ENCODE measurements around the gene DOK5. TPM values are rescaled to one million over a fixed set of nuclear protein-coding genes. Genes with fewer than 3 reads are reported as not detected.

The DOK5 gene
- total RNA-seq, 1 donor from 2014 or later, result 2.9 TPM

DNA sequence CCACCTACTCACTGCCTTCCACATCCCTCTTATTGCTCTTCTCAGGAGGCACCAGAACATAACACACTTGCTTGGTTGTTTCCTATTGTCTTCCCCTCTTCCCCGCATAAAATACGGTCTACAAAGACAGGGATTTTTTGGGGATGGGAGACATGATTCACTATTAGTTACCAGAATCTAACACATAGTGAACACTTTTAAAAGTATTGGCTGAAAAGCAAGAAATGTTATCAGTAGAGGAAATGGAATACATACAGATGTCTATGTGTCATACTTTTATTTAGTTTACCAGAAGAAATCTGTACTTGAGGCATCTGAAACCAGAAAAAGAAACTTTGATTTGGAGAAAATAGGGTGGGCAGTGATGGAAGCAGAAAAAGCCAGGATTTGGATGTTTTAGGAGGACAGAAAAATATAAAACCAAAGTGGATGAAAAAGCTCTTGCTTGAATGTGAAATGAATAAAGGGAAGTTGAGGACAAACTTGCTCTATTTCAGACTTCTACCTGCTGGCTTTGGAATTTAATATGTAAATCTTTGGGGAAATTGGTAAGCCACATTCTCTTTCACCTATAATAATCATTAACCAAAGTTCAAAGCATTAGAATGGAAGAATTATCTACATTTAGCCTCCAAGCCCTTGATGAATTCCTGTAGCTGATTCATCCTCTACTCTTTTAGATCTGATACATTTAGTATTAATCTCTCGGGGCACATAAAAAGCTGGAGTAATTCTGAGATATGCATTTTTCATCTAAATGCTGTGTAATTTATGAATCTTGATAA, 82.6 kb downstream of the DOK5 start:
- H3K9me3 Mint-ChIP-seq, result no peaks in the 10 kb centered on the region
- DNase-seq (ENCODE audit: low spot score), result no peak
- no peaks in the 10 kb centered on the region for H3K36me3 Mint-ChIP-seq (ENCODE audit: low read depth)
- H3K27ac Mint-ChIP-seq, result no peak overlapping the region
- H3K4me1 Mint-ChIP-seq (ENCODE audit: low read depth), result no peaks in the 10 kb centered on the region
- no peaks in the 10 kb centered on the region for H3K27me3 Mint-ChIP-seq (ENCODE audit: low read depth)
- intact Hi-C loops (cut with micrococcal nuclease), result no loop called here
- no peak overlapping the region for H3K4me3 Mint-ChIP-seq (ENCODE audit: low read depth)

- no peaks in the 10 kb centered on the region for H3K36me3 Mint-ChIP-seq (ENCODE audit: low read depth)
- no peak overlapping the region for H3K27ac Mint-ChIP-seq
- H3K4me3 Mint-ChIP-seq (ENCODE audit: low read depth), result no peak overlapping the region
- H3K9me3 Mint-ChIP-seq, result no peaks in the 10 kb centered on the region
- no peaks in the 10 kb centered on the region for H3K27me3 Mint-ChIP-seq (ENCODE audit: low read depth)
- intact Hi-C loops (cut with micrococcal nuclease), result no loop called here
- no peaks in the 10 kb centered on the region for H3K4me1 Mint-ChIP-seq (ENCODE audit: low read depth)
- DNase-seq (ENCODE audit: low spot score), result no peak
Measured at GRCh38 chr20:54559890-54560289, 84.5 kb downstream of the DOK5 start.

GRCh38 chr20:54560357-54560756, 85.0 kb downstream of the DOK5 start:
- Mint-ChIP-seq H3K27ac (no peak overlapping the region), H3K9me3 (no peaks in the 10 kb centered on the region), H3K4me1 (ENCODE audit: low read depth) (no peaks in the 10 kb centered on the region), H3K27me3 (ENCODE audit: low read depth) (no peaks in the 10 kb centered on the region), H3K36me3 (ENCODE audit: low read depth) (no peaks in the 10 kb centered on the region), H3K4me3 (ENCODE audit: low read depth) (no peak overlapping the region)
- no peak for DNase-seq (ENCODE audit: low spot score)
- intact Hi-C loops (cut with micrococcal nuclease), result no loop called here

GRCh38 chr20:54565255-54565654, 89.9 kb downstream of the DOK5 start:
- no peak overlapping the region for H3K27ac Mint-ChIP-seq
- no peaks in the 10 kb centered on the region for H3K27me3 Mint-ChIP-seq (ENCODE audit: low read depth)
- intact Hi-C loops (cut with micrococcal nuclease), result no loop called here
- DNase-seq (ENCODE audit: low spot score), result no peak
- H3K4me3 Mint-ChIP-seq (ENCODE audit: low read depth), result no peak overlapping the region
- H3K36me3 Mint-ChIP-seq (ENCODE audit: low read depth), result no peaks in the 10 kb centered on the region
- no peaks in the 10 kb centered on the region for H3K4me1 Mint-ChIP-seq (ENCODE audit: low read depth)
- no peaks in the 10 kb centered on the region for H3K9me3 Mint-ChIP-seq

DNA sequence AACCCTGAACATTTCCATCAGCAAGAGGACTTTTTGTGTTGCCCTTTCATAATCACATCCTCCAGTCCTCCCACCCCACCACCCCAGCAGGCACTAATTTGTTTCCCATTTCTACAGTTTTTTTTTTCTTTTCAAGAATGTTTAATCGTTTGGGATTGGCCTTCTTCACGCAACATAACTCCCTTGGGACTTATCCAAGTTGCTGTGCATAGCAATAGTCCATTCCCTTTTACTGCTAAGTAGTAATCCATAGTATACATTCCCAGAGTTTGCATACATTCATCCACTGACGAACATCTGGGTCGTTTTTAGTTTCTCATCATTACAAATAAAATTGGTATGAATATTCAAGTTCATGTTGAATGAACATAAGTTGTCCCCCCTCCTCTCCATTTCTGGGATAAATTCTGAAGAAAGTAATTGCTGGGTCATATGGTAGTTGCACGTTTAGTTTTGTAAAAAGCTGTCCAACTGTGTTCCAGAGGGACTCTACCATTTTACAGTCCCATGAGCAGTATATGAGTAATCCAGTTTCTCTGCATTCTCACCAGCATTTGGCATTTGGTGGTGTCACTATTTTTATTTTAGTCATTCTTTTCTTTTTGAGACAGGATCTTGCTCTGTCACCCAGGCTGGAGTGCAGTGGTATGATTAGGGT, 90.8 kb downstream of the DOK5 start:
- H3K27ac Mint-ChIP-seq, result no peak overlapping the region
- no peaks in the 10 kb centered on the region for H3K27me3 Mint-ChIP-seq (ENCODE audit: low read depth)
- H3K36me3 Mint-ChIP-seq (ENCODE audit: low read depth), result no peaks in the 10 kb centered on the region
- no peak for DNase-seq (ENCODE audit: low spot score)
- intact Hi-C loops (cut with micrococcal nuclease), result no loop called here
- H3K4me1 Mint-ChIP-seq (ENCODE audit: low read depth), result no peaks in the 10 kb centered on the region
- no peaks in the 10 kb centered on the region for H3K9me3 Mint-ChIP-seq
- H3K4me3 Mint-ChIP-seq (ENCODE audit: low read depth), result no peak overlapping the region

DNA sequence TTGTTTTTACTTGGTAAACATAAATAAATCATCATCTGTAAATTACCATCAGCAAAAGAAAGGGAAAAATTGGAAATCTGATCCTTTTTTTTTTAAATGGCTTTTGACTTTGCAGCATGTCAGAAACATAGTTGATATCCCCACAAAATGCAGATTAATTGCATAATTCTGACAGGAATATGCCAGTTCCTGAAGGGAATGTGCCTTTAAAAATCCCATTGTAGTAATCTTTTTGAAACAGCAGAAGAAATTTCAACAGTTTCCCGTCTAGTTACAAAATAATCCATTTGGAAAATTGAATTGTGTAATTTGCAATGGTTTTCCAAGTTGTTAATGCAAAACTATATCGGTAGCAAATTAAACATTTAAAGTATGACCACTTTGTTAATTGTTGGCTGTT, 95.2 kb downstream of the DOK5 start:
- no peaks in the 10 kb centered on the region for H3K9me3 Mint-ChIP-seq
- H3K36me3 Mint-ChIP-seq (ENCODE audit: low read depth), result no peaks in the 10 kb centered on the region
- intact Hi-C loops (cut with micrococcal nuclease), result no loop called here
- no peak overlapping the region for H3K4me3 Mint-ChIP-seq (ENCODE audit: low read depth)
- H3K27me3 Mint-ChIP-seq (ENCODE audit: low read depth), result no peaks in the 10 kb centered on the region
- no peak for DNase-seq (ENCODE audit: low spot score)
- no peaks in the 10 kb centered on the region for H3K4me1 Mint-ChIP-seq (ENCODE audit: low read depth)
- no peak overlapping the region for H3K27ac Mint-ChIP-seq

GRCh38 chr20:54572665-54573435, 97.5 kb downstream of the DOK5 start:
- Mint-ChIP-seq H3K4me3 (ENCODE audit: low read depth) (no peak overlapping the region), H3K9me3 (no peaks in the 10 kb centered on the region), H3K36me3 (ENCODE audit: low read depth) (no peaks in the 10 kb centered on the region), H3K4me1 (ENCODE audit: low read depth) (no peaks in the 10 kb centered on the region), H3K27ac (no peak overlapping the region), H3K27me3 (ENCODE audit: low read depth) (no peaks in the 10 kb centered on the region)
- DNase-seq (ENCODE audit: low spot score), result no peak
- intact Hi-C loops (cut with micrococcal nuclease), result no loop called here

DNA sequence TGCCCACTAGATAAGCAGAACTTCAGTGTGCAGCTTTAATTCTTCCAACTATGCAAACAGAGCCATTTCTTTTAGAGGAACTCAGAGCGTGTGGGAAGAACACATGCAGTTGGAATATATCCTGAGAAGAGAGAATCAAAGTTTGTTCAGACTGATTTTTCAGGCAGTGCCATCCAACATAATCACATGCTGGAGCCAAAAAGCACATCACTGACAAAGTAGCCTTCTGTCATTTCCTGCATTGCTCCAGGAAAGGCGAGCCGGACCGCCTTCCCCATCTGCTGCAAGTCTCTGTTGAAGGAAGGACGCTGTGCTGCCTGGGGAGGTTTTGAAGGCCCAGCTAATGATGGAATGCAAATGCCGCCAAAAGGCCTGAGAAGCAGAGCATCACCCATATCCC, 98.4 kb downstream of the DOK5 start:
- no peak overlapping the region for H3K4me3 Mint-ChIP-seq (ENCODE audit: low read depth)
- H3K27ac Mint-ChIP-seq, result no peak overlapping the region
- no peaks in the 10 kb centered on the region for H3K36me3 Mint-ChIP-seq (ENCODE audit: low read depth)
- intact Hi-C loops (cut with micrococcal nuclease), result no loop called here
- no peaks in the 10 kb centered on the region for H3K9me3 Mint-ChIP-seq
- no peaks in the 10 kb centered on the region for H3K4me1 Mint-ChIP-seq (ENCODE audit: low read depth)
- no peak for DNase-seq (ENCODE audit: low spot score)
- no peaks in the 10 kb centered on the region for H3K27me3 Mint-ChIP-seq (ENCODE audit: low read depth)

GRCh38 chr20:54576518-54576917, 101.1 kb downstream of the DOK5 start:
- intact Hi-C loops (cut with micrococcal nuclease), result no loop called here
- H3K27ac Mint-ChIP-seq, result no peak overlapping the region
- no peaks in the 10 kb centered on the region for H3K36me3 Mint-ChIP-seq (ENCODE audit: low read depth)
- no peak for DNase-seq (ENCODE audit: low spot score)
- no peaks in the 10 kb centered on the region for H3K4me1 Mint-ChIP-seq (ENCODE audit: low read depth)
- H3K27me3 Mint-ChIP-seq (ENCODE audit: low read depth), result no peaks in the 10 kb centered on the region
- H3K4me3 Mint-ChIP-seq (ENCODE audit: low read depth), result no peak overlapping the region
- no peaks in the 10 kb centered on the region for H3K9me3 Mint-ChIP-seq

- H3K36me3 Mint-ChIP-seq (ENCODE audit: low read depth), result no peaks in the 10 kb centered on the region
- H3K4me3 Mint-ChIP-seq (ENCODE audit: low read depth), result no peak overlapping the region
- no peak overlapping the region for H3K27ac Mint-ChIP-seq
- intact Hi-C loops (cut with micrococcal nuclease), result no loop called here
- H3K27me3 Mint-ChIP-seq (ENCODE audit: low read depth), result no peaks in the 10 kb centered on the region
- H3K4me1 Mint-ChIP-seq (ENCODE audit: low read depth), result no peaks in the 10 kb centered on the region
- no peaks in the 10 kb centered on the region for H3K9me3 Mint-ChIP-seq
- no peak for DNase-seq (ENCODE audit: low spot score)
Measured at GRCh38 chr20:54577637-54578036, 102.2 kb downstream of the DOK5 start.

GRCh38 chr20:54585217-54585616, 109.8 kb downstream of the DOK5 start:
- Mint-ChIP-seq H3K4me1 (ENCODE audit: low read depth) (no peaks in the 10 kb centered on the region), H3K36me3 (ENCODE audit: low read depth) (no peaks in the 10 kb centered on the region), H3K9me3 (peaks cover 4% of the 10 kb centered on the region), H3K4me3 (ENCODE audit: low read depth) (no peak overlapping the region), H3K27me3 (ENCODE audit: low read depth) (no peaks in the 10 kb centered on the region), H3K27ac (no peak overlapping the region)
- no peak for DNase-seq (ENCODE audit: low spot score)
- intact Hi-C loops (cut with micrococcal nuclease), result no loop called here

DNA sequence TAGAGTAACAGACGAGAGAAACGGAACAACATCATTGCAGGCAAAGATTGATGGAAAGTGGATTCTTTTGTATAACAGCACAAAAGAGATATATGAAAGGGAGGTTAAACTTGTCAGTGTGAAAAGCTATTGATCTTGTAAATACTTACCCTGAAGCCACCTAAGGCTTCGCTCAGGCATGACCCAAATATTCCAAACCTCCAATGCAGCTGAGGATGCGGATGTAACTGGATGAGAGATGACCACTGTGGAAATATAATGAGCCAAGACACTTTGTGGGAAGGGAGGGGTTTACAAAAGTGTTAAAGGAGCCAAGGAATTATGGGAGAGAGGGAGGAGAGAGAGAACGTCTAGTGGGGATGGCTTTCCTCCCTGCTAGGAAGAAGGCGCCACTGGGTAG, 112.0 kb downstream of the DOK5 start:
- no peak for DNase-seq (ENCODE audit: low spot score)
- H3K4me1 Mint-ChIP-seq (ENCODE audit: low read depth), result no peaks in the 10 kb centered on the region

DNA sequence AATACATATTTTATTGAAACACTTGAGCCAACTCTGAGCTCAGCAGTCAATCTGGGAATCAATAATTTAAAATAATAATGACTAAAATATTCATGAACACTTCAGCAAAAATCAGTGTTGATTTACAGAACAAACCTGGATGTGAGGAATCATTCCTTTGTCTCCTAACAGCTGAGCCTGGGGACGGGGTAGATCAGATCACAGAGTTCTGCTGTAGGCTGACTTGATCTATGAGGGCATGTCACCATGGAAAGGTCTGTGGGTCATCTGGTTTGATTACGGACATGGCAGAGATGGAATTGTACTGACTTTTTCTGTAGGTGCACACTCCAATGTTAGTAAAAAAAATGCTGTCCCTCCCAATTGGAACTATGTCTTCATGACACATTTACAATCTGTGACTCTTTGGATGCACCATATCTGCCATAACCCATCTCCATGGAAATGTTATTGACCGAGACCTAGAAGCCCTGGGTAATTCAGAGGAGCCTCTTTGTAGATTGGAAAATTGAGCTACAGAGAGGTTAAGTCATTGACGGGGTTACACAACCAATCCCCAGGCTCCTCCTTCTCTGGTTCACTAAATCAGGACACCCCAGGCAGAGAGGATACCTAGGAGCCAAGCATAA, 114.1 kb downstream of the DOK5 start:
- H3K9me3 Mint-ChIP-seq, result no peaks in the 10 kb centered on the region
- H3K36me3 Mint-ChIP-seq (ENCODE audit: low read depth), result no peaks in the 10 kb centered on the region
- no peaks in the 10 kb centered on the region for H3K27me3 Mint-ChIP-seq (ENCODE audit: low read depth)
- H3K4me1 Mint-ChIP-seq (ENCODE audit: low read depth), result no peaks in the 10 kb centered on the region
- H3K27ac Mint-ChIP-seq, result no peak overlapping the region
- no peak for DNase-seq (ENCODE audit: low spot score)
- no peak overlapping the region for H3K4me3 Mint-ChIP-seq (ENCODE audit: low read depth)
- intact Hi-C loops (cut with micrococcal nuclease), result no loop called here

More for the DNA sequence above, 112.0 kb downstream of the DOK5 start:
- Mint-ChIP-seq H3K27ac (no peak overlapping the region), H3K27me3 (ENCODE audit: low read depth) (no peaks in the 10 kb centered on the region), H3K4me3 (ENCODE audit: low read depth) (no peak overlapping the region), H3K36me3 (ENCODE audit: low read depth) (no peaks in the 10 kb centered on the region), H3K9me3 (peaks cover 4% of the 10 kb centered on the region)
- intact Hi-C loops (cut with micrococcal nuclease), result no loop called here
